ENCODE results near the gene EMSY.

- TF ChIP-seq POLR2AphosphoS5 (IDR thresholded peaks at IDR 0.05) = no peak
- no peak for TF ChIP-seq CTCF (IDR thresholded peaks at IDR 0.05)
- TF ChIP-seq POLR2A (IDR thresholded peaks at IDR 0.05) = no peak
- no peak for TF ChIP-seq EP300 (IDR thresholded peaks at IDR 0.05; ENCODE audit: low read depth)
Measured at GRCh38 chr11:76601272-76601671, 156.5 kb downstream of the EMSY start.
